Measurements from ENCODE around the gene MIER2.
"Not testable (repeated sequence)": the region's sequence is repeated elsewhere in the genome, so short reads cannot be mapped to it uniquely, and the experiment has no call there.

Gene MIER2

GRCh38 chr19:281156-281853, 63.3 kb downstream of the MIER2 start:
- no peak for DNase-seq

DNA sequence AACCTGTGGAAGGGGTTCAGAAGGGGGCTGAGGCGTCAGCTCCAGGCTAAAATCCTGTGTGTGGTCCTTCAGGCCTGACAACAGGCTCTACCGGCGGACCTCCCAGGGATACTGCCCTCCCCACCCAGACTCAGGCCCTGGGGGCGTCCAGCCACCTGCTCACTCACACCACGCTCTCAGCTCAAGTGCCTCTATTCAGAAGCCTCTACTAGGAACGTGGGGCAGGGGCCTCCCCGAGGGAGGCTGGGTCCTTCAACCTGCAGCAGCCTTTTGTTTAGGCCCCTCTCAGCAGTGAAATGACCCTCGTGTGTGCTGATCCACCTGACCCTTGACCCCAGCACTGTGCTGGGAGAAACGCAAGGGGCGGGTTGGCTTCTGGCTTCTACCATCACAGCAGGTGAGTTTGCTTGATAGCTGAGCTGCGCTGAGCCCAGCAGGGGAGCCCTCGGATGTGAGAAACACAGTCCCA, 64.0 kb downstream of the MIER2 start:
- DNase-seq: no peak

DNA sequence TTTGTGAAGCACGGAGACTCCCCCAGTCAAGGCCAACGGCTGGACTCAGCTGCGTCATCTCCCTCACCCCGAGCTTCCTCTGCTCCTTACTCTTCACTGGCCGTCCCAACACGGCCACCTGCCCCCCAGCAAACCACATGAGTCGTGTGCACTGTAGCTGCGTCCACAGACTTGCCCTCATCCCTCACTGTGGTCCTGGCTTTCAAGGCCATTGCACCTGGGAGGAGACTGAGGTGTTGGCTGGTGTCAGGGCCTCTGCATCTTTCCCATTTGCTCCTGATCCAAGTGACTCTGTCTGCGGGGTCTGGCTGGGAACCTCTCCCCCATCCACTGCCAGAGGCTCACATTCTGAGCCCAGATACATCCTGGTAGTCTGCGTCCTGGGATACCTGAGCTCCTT, 64.9 kb downstream of the MIER2 start:
- no peak for DNase-seq

- DNase-seq: no peak
Measured at GRCh38 chr19:279231-279630, 65.4 kb downstream of the MIER2 start.

GRCh38 chr19:277581-278165, 66.9 kb downstream of the MIER2 start:
- no peak for DNase-seq

- no peak for DNase-seq
Measured at GRCh38 chr19:277131-277530, 67.5 kb downstream of the MIER2 start.

DNA sequence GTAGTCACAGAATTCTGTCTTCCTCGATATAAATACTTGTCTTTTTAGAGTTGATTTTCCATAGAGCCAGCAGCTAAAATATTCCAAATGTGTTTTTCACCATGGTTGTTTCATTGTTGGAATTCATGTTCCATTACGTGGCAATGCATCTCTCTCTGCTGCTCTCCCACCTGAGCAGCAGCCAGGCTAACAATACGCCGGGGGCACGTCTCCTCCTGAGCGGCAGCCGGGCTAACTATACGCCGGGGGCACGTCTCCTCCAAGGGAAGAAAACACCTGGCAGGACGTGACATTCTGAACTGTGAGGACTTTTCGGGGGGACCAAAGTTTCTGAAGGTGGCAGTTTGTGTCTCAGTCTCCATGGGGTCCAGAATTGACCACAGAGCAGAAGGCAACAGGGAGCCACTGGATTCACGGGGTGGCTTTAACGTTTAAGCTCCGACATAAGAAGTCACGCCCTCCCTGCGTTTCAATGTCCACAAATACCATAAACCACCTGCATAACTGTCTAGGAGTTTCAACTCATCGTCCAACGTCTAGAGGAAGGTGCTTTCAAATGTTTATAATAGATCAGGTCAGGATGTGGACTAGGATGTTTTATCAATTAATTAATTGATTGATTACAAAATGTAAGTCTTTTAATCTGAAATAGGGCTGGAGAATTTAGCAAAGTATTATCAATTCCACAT, 68.5 kb downstream of the MIER2 start:
- no peak for DNase-seq

- DNase-seq: no peak
Measured at GRCh38 chr19:275000-275399, 69.6 kb downstream of the MIER2 start.

DNA sequence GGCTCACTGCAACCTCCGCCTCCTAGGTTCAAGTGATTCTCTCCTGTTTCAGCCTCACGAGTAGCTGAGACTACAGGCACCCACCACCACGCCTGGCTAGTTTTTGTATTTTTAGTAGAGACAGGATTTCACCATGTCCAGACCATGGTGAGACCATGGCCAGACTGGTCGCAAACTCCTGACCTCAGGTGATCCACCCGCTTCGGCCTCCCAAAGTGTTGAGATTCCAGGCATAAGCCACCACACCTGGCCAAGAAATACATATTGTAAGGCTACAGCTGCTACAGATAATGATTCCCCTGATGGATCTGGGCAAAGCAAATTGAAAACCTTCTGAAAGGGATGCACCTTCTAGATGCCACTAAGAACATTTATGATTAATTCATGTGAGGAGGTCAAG, 71.2 kb downstream of the MIER2 start:
- DNase-seq: no peak

DNA sequence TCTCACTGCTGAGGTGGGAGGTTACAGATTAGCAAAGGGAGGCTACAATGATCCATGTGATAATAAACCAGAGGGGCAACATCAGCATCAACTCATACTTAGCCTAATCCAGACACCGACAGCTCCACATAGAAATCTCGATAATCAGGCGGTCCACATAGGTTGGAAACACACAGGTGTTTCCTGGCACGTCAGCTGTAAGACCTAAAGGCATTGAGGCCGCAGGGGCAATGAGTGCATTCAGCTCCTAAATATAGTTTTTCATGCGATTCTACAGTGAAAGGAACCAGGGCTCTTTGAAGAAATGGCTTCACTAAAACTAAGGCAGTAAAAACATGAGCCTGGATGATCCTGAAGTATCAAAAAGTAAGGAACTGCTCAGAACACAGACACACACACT, 72.7 kb downstream of the MIER2 start:
- DNase-seq: no peak

DNA sequence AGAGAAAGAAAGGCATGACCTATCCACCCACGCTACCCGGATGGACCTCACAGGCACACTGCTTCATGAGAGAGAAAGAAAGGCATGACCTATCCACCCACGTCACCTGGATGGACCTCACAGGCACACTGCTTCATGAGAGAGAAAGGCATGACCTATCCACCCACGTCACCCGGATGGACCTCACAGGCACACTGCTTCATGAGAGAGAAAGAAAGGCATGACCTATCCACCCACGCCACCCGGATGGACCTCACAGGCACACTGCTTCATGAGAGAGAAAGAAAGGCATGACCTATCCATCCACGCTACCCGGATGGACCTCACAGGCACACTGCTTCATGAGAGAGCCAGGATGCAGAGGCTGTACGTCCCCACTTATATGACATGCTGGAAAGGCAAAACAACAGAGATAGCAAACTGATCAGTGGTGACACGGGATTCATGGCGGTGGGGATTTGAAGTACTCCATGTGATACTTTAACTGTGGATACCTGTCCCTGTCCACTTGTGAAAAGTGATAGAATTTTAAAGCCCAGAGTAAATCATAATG, 73.8 kb downstream of the MIER2 start:
- not testable (repeated sequence) for DNase-seq

- no peak for DNase-seq
Measured at GRCh38 chr19:269241-269640, 75.4 kb downstream of the MIER2 start.

- DNase-seq: no peak
Measured at GRCh38 chr19:262125-262524, 82.5 kb downstream of the MIER2 start.

DNA sequence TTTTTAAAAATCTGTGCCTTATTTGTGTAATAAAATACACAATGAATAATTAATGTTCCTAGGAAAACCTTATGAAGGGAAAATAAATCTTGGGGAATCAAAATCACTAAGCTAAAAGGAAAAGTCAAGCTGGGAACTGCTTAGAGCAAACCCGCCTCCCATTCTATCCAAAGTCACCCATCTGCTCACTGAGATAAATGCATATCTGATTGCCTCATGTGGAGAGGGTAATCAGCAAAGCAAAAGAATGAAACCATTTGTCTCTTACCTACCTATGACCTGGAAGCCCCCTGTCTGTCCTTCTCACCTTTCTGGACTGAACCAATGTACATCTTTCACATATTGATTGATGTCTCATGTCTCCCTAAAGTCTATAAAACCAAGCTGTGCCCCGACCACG, 87.8 kb downstream of the MIER2 start:
- not testable (repeated sequence) for DNase-seq
